Femur (tissue), 1 donor: ENCODE results near the gene STAT5B.
A peak's percentile ranks its signal among the peaks of the same experiment; 100 is the strongest.
"Not testable (repeated sequence)": the region's sequence is repeated elsewhere in the genome, so short reads cannot be mapped to it uniquely, and the experiment has no call there.

Source experiments
- DNase-seq: peaks from one replicate; pipeline ENCODE4 v3.0.0-alpha.2; 2017

Gene STAT5B

DNA sequence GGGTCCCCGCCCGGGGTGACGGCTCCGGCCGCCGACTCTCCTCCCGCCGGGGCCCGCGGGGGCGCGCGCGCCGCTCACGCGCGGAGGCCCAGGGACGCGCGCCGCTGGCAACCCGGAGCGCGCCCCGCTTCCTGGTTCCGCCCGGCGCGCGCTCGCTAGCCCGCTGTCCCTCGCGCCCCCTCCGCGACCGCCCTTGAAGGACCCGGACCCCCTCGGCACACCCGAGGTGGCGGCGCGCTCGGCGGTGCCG, at the start of gene STAT5B:
Gene STAT5B (minus strand): TSS at position 33 of the 250 bp plus-strand sequence. CDS start 44,264 bp downstream, outside the sequence.
- peak; percentile 77 for DNase-seq

DNA sequence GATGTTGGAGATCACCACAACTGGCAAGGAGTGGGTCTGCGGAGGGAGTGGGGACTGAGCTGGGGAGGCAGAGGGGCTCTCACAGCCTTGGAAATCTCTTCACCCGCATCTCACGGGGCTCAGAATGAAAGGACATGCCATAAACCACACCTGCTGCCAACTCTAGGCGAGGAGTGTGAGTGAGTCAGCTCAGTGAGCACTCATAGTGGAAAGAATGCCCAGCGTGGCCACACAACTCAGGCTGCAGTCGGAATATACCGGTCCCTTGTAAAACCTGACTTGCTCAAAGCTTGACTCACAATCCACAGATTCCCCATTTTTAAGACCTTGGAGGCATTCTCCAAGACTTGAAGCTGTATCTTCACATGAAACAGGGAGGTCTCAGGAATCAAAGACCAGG, 48.8 kb upstream of the STAT5B start:
- peak; percentile 33 for DNase-seq

DNA sequence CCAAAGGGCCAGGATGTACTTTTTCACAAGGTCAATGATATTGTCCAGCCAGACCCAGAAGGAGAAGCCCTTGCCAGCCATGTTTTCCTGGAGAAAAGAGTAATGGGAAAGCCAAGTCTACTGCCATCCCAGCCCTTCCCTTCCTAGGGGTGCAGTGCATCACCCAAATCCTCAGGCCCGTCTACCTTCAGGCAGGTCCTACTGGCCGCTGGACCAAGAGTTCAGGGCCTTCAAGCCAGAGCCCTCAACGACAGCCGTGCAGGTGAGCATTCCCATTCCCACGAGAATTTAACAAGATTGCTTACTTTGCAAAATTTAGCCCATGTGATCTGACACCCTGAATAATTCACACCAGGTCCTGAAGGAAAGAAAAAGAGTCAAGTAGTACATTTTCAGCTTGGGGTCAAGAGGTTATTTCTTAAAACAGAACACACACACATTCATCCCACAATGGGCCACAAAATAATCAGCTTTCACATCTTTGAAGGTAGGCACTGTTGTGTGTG, 47.1 kb upstream of the STAT5B start:
- DNase-seq: no peak

DNA sequence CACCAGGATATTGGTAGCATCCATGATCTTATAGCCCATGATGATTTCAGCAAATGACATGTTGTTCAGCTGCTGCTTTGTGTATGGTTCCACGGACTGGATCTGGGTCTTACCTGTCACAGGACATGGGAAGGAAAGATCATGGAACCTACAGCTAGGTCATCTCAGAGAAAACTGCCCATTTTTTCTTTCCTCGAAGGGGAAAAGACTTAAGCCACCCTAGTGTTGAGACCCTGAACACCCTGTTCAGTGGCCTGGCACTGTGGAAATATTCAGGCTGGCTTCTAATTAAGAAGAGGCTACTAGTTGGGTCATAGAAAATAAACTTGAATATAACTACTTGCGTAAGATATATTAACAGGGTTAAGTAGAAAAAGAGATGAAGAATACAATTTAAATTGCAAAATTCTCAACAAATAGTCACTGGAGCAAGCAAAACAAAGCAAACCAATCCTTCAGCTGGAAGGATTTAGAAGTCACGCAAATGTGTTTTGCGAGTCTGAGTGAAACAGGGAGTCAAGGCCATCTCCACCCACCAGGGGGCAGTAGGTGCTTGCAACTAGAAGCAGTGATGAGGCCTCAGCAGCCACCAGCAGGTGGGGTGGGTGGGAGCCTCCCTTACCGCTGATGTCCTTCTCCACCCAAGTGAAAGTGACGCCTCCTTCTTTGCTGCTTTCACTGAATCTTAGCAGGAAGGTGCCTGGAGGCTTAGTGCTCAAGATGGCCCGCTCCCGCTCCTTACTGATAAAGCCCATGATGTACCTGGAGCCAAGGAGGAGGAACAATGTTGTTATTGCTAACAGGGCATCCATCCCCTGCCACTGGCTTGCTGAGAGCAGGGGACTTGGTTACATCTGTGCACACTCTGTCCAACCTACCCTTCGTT, 46.4 kb upstream of the STAT5B start:
- DNase-seq: peak; percentile 94

DNA sequence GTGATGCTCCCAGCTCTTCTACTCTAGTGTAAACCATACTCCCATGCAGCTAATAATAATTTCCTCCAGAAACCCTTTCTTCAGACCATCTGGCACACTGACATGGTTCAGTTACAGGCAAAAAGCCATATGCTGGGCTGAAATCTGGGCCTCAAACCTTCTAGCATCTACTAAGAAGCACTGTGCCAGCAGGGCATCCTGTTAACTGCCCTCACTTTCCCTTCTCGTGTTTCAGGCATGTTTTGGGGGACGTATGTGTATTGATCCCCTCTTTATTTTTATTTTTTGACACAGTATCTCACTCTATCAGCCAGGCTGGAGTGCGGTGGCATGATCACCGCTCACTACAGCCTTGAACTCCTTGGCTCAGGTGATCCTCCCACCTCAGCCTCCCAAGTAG, 45.4 kb upstream of the STAT5B start:
- no peak for DNase-seq

DNA sequence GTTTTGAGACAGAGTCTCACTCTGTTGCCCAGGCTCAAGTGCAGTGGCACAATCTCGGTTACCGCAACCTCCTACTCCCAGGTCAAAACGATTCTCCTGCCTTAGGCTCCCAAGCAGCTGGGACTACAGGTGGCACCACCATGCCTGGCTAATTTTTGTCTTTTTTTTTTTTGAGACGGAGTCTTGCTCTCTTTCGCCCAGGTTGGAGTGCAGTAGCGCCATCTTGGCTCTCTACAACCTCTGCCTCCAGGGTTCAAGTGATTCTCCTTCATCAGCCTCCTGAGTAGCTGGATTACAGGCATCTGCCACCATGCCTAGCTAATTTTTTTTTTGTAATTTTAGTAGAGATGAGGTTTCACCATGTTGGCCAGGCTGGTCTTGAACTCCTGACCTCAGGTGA, 41.8 kb upstream of the STAT5B start:
- DNase-seq: not testable (repeated sequence)

DNA sequence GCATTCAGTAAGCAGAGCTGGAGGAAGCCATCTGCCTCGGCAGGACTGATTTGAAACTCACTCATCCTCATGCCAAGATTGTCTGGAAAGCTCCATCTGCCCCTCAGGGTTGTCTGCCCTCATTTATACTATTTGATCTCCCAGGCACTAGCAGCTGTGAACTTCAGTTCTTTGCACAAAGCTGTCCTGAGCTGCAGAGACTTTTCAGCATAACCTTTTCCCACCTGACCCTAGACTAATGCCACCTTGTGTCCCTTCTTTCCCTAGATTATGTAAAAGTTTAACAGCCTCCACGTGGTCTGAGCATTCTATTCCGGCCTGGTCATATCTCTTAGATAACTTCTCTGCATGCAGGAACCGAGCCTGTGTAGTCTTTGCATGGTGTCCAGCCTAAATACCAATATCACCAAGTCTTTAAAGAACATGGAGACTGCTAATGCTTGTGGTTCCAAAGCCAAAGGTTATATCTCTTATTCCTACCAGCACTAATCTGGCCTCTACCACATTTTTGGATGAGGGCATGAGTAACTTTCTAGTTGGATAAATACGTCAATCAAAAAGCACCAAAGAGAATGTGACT, 41.2 kb upstream of the STAT5B start:
- DNase-seq: no peak

DNA sequence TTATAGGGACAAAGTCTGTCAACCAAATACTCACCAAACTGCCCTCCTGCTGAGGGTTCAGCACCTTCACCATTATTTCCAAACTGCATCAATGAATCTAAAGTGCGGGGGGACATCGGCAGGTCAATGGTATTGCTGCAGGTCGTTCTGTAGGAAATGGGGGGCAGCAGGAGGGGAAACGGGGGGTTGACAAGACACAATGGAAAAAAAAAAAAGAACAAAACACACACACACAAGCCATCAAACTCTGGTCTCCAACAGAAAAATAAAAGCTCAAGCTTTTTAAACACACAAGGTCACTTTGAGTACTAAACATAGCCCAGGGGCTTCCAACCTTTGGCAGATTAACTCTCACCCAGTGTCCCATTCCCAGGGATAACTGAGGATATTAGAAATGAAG, 40.6 kb upstream of the STAT5B start:
- no peak for DNase-seq

DNA sequence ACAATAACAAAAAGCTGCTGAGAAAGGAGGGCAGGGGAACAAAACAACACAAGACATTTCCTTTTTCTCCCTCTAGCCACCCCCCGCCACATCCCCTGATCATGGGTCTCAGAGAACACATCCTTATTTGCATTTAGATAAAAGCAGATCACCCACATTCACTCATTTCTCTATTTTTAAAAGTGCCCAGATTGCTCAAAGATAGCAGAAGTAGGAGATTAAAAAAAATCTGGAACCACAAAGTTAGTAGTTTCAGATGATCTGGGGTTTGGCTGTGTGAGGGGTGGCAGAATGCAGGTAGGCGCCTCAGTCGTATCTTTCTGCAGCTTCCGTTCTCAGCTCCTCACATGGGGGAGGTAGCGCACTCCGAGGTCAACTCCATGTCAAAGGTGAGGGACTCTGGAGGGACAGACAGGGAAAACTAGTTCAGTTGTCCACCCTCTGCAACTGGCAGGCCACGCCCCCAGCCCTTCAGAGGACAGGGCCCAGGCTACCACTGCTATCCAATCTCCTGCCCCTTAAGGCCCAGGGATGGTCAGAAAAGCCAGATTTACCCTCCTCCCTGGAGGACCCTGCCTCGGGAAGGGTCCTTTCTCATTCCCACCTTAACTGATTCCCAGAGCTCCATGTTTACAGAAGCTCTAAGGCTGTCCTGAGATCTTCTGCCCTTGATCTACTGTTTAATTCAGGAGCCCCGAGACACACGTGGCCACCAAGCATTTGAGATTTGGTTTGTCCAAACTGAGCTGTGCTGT, 39.4 kb upstream of the STAT5B start:
- DNase-seq: no peak

DNA sequence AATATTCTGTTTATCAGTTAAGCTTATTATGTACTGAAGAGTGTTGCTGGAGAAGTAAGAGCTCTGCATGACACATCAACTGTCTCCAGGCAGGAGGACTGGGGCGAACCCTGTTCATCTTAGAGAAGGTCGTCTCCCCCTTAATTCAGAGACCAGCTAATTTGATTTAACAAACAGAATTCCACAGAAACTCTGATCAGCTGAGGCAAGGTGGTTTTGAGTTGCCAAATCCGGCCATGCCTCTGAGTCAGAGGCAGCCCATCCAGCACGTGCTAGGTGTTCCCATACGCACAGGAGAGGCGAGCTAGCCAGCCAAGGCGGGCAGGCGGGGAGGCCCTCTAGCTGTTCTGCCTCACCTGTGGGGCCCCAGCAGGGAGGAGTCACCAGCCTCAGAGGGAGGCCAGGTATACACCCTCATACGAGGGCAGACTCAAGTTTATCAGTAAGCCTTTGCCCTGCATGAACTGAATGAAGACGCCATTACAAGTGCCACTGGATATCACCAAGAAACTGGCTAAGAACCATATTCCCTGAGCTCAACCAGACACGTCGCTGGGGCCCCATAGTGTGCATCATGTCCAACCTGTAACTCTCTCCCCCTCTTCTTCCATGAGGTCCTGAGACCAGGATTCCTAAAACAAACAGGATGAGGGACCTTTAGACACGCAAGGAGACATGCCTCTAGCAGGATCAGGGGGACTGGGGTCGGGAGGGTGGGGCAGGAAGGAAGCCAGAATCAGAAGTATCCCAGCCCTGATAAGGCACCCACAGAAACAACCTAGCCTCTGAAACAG, 37.8 kb upstream of the STAT5B start:
- no peak for DNase-seq

DNA sequence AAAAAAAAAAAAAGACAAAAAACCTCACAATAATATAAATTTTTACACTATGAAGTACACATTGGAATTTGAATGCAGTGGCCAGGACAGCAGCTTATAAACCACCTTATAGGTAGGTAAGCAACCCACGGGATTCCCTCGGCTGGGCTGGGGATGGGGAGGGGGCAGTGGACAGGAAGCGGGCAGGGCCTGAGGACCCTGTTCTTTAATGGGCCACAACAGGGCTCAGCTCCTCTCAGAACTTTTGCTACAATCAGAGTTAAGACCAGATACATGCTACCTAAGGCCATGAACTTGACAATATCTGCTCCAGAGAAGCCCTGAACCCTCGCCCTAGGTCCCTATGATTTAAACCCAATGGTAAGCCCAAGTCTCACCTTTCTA, 37.2 kb upstream of the STAT5B start:
- DNase-seq: no peak

DNA sequence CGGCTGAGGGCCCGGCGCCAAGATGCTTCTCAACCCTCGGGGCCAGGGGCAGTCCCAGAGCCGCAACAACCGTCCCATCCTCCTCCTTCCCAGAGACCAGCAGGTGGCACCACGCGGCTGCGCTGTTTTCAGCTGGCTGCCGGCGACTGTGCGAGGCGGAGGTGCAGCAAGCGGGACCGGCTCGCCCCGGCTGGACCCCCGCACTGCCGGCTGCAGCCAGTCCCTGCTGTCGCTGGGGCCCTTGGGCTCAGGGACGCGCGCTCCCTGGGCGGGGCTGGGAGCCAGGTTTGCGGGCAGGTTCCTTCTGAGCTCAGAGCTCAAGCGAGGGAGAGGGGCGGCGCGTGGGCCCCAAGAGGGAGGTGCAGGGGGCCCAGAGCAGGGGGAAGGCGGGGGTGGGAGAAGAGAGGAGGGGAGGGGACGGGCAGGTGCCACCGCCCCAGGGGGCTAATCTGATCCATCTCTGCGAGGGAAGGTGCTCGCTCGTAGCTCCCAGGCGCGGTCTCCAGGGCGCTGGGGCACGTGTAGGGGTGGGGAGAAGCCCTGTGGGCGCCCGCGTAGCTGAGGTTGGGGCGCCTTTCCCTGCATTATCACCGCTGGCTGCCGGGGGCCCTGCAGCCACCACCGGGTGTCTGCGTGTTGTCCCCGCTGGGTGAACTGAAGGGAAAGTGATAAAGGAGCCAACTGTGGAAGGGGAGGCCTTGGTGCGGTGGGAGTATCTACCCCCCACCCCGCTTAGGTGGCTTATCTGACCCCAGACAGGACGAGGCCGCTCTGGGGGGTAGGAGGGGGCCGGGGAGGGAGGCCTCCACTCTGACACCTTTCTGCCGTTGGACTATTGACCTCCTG, 36.3 kb upstream of the STAT5B start:
- peak; percentile 91 for DNase-seq

DNA sequence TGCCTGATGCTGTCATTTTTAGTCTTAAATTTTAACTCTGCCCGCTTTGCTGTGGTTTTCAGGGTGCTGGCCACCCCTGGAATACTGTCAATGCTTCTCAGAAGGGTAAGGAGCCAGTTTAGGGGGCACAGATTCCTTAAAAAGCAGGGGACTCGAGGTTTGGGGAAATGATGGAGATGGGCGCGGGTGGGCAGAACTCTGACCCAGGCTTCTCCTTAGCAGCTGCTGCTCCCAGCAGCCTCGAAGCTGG, 35.8 kb upstream of the STAT5B start:
- no peak for DNase-seq

DNA sequence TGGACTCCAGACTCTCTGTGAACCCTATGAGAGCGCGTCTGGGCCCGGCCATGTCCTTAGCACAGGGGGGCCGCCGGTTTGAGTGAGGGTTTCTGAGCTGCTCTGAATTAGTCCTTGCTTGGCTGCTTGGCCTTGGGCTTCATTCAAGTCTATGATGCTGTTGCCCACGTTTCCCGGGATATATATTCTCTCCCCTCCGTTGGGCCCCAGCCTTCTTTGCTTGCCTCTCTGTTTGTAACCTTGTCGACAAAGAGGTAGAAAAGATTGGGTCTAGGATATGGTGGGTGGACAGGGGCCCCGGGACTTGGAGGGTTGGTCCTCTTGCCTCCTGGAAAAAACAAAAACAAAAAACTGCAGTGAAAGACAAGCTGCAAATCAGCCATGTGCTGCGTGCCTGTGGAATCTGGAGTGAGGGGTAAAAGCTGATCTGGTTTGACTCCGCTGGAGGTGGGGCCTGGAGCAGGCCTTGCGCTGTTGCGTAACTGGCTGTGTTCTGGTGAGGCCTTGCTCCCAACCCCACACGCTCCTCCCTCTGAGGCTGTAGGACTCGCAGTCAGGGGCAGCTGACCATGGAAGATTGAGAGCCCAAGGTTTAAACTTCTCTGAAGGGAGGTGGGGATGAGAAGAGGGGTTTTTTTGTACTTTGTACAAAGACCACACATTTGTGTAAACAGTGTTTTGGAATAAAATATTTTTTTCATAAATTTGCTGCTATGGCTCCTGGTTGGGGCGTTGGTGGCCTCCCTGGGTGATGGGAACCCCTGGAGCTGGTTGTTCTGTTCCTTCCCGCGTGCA, 35.2 kb upstream of the STAT5B start:
- DNase-seq: peak; percentile 92

DNA sequence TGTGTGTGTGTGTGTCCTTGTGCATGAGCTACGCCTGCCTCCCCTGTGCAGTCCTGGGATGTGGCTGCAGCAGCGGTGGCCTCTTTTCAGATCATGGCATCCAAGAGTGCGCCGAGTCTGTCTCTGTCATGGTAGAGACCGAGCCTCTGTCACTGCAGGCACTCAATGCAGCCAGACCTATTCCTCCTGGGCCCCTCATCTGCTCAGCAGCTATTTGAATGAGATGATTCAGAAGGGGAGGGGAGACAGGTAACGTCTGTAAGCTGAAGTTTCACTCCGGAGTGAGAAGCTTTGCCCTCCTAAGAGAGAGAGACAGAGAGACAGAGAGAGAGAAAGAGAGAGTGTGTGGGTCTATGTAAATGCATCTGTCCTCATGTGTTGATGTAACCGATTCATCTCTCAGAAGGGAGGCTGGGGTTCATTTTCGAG, 34.6 kb upstream of the STAT5B start:
- DNase-seq: no peak

DNA sequence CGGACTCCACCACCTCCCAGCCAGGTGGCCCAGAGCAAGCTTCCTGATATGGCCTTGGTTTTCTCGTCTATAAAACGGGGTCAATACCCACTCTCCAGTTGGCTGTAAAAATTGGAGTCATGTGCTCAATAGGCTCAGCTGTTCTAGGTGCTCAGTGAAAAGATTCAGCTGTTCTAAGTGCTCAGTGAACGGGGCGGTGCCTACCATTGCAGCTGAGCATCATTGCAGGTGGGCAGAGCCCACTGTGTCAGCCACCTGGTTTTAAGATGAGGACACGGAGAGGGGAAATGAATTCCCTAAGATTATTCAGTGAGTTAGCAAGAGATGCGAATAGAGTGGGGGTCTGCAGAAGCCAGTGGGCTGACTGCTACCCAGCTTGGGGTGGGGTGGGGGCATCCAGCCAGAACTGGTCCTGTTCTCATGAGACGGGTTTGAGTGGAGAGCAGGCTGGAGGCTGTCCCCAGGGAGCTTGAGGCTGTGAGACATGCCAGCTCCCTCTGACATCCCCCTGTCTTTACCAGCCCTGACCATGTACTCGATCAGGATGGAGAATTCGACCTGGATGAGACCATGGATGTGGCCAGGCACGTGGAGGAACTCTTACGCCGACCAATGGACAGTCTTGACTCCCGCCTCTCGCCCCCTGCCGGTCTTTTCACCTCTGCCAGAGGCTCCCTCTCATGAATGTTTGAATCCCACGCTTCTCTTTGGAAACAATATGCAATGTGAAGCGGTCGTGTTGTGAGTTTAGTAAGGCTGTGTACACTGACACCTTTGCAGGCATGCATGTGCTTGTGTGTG, 34.0 kb upstream of the STAT5B start:
- DNase-seq: no peak

DNA sequence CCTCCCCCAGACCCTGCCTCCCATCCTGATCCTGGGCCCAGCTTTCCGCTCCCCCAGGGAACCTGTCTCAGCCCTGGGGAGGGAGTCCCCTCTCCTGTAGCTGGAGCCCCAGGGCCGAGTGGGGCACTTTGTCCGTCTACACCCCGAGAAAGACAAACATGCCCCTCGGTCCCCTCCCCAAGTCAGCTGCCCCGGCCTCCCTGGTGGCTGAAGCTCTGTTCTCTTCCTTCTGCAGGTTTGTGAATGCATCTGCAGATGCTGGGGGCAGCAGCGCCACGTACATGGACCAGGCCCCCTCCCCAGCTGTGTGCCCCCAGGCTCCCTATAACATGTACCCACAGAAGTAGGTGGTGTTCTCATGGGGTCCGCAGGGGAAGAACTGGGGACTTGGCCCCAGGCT, 33.0 kb upstream of the STAT5B start:
- no peak for DNase-seq

DNA sequence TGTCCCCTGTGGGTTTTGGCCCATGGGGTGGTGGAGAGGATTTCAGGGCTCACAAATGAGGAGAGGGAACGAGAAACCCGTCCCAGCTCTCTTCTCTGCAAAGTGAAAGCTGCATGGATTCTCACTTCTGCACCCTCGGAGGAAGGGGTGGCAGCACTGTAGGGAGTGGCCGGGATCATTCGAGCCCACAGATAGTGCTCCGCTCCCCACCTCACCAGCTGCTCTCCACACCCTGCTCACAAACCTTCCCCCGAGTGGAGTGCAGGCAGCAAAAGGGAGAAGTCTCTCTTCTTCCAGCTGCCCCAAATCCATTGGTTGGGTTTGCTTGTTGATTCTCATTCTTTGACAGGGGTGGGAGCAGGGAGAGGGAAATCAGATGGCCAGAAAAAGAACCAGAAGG, 32.3 kb upstream of the STAT5B start:
- no peak for DNase-seq

DNA sequence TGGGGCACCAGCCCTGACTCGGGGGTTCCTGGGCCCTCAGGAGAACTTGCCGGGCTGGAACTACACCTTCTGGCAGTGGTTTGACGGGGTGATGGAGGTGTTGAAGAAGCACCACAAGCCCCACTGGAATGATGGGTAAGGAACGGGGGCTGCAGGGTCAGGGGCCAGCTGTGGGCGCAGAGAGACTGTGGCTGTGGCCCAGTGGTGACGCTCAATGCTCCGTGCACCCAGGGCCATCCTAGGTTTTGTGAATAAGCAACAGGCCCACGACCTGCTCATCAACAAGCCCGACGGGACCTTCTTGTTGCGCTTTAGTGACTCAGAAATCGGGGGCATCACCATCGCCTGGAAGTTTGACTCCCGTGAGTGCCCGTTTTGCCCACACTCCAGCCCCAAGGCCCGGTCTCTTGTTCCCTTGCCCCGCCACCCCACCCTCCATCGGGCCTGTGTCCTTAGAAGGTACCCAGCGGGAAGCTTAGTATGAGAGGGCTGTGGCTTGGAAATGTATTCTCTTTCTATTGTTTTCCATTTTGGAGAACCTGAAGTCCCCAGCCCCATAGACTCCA, 31.3 kb upstream of the STAT5B start:
- no peak for DNase-seq

DNA sequence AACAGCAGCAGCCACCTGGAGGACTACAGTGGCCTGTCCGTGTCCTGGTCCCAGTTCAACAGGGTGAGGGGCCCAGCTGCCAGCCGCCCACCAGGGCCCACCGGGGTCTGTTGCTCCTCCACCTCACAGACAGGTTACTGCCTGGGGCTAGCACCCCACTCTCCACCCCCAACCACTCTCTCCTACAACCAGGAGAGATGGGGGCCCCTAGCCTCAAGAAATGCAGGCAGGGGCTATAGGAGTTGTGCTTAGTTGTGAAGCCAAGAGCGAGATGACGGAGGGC, 30.1 kb upstream of the STAT5B start:
- DNase-seq: no peak
